NCI-H128 (cell line): Measurements from ENCODE around the gene TNFRSF21.
"Not testable (repeated sequence)": the region's sequence is repeated elsewhere in the genome, so short reads cannot be mapped to it uniquely, and the experiment has no call there.

Source experiments
- DNase-seq: peaks from one replicate; lab custom pipeline; 2025; ENCODE audit not compliant: unreplicated experiment; lab: John Stamatoyannopoulos, UW

Gene TNFRSF21

GRCh38 chr6:47323887-47324286, 14.2 kb upstream of the TNFRSF21 start:
- DNase-seq, result no peak

DNA sequence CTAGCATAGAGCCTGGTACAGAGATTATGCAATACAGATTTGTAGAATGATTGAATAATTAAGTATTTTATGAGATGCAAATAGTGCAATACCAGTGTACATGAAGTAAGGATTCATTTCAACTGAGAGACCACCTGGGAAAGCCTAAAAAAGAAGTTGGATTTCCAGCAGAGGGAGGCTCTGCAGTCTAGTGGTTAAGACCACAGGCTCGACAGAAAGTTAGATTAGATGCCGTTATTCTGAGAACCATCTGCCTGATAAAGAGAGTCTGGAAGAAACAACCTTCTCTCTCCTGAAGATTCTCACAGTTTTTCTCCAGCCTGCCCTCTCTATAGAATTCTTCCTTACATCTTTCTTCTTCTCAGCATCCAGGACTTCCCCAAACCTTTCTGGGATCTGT, 13.6 kb upstream of the TNFRSF21 start:
- DNase-seq, result no peak

DNA sequence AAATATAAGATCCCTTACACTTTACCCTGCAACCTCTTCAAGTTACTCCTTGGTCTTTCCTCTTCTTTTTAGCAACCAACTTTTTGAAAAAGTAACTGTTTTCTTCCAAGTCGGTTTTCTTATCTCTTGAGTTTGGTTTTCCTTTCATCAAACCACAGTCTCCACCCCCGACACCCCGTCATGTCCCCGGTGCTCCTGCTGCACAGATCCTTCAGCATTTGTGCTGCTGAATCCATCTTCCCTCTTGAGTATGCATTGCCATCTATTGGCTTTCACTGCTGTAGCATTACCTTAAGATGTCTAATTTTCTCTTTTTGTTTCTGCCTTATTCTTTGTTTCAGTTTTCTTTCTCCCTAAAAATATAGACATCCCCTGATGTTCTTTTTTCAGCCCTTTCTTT, 11.9 kb upstream of the TNFRSF21 start:
- DNase-seq, result no peak

DNA sequence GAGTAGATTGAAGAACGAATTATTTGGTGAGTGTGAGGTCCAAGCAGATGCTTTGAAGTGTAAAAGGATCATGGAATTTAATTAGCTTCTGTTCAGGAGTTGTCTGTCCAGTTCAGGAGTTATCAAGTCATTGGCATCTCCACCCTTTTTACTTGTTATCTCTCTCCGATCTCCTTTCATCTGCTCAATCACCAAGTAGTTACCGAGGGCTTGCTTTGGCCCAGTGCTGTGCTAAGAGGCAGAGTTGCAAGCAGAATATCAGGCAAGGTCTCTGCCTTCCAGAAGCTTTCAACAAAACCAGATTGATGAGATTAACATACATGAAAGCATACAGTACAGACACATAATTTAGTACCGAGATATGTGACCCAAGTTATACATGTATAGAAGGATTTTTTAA, 10.2 kb upstream of the TNFRSF21 start:
- no peak for DNase-seq

GRCh38 chr6:47319382-47319781, 9.7 kb upstream of the TNFRSF21 start:
- no peak for DNase-seq

DNA sequence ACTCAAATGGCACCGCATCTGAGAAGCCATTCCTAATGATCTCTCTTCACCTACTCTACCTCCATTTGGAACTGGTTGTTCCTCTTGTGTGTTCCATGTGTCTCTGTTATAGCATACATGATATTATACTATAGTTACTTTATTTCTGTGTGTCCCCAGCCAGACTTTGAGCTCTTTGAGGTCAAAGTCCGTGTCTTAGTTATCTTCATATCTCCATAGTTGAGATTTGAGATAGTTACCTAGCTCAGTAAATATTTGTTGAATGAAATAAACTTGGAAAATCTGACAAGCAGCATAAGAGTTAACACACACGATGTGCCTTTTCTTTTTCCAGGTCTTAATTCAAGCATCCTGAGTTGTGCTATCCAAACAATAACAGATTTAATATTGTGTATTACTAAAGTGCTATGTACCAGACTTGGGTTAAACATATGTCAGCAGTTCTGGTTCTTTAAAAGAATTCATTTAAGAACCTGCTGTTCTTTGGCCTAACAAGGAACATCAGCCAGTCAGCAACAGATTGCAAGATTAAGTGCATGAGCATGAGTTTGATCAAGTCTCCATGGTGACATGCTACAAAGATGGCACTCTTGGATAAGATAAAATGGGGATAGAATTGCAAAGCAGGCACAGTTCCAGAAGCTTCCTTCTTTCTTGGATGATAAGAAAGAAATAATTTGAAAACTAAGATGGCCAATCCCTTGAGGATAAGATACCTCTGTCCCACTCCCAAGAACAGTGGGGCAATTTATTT, 8.7 kb upstream of the TNFRSF21 start:
- DNase-seq, result no peak

DNA sequence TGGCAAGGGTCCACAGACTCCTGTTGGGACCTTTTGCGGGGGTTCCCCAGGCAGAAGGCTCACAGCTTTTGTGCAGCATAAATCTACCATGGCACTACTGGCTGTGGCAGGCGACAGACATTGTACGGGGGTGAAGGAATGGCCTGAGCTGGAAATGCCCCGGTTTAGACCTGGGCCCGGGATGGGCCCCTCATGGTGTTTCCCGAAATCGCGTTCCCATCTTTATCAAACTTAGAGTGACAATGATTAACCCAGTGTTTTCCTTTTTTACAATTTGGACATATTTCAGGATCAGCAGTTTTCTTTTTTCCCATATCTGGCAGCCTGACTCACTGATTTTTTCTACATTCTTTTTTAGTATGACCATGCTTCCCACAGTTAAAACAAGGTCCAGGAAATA, 5.5 kb upstream of the TNFRSF21 start:
- DNase-seq, result not testable (repeated sequence)

DNA sequence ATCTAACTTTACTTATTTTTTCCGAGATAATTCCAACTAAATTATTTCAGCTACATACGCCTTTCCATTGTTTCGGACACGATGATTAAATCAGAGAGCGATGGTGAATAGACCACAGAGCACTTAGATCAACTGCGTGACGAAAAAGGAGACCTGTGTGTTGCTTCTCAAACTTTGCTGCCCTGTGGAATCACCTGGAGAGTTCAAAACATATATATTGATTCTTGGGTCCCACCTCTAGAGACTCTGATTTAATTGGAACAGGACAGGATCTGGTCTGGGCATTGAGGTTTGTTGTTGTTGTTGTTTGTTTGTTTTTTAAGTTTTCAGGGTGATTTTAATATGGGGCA, 401 bp upstream of the TNFRSF21 start:
- no peak for DNase-seq

GRCh38 chr6:47308552-47309290, 984 bp downstream of the TNFRSF21 start:
- DNase-seq, result no peak

DNA sequence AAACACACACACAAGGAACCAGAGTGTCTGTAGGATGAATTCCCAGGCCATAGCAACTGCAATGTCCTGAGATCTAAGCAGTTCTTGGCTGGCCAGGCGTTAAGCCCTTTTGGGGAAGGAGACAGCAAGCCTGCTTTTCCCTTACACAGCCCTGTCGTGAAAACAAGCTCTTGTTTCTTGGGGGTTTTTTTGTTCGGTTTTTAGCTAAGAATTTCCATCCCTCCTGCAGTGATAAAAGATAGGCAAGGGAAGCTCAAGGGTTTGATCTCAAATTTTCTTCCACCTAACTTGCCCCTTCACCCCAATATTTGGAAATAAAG, 1.5 kb downstream of the TNFRSF21 start:
- no peak for DNase-seq

GRCh38 chr6:47307362-47308197, 2.1 kb downstream of the TNFRSF21 start:
- DNase-seq, result no peak

GRCh38 chr6:47306887-47307286, 2.8 kb downstream of the TNFRSF21 start:
- DNase-seq, result no peak

- no peak for DNase-seq
Observed at GRCh38 chr6:47303861-47304260, 5.8 kb downstream of the TNFRSF21 start.

DNA sequence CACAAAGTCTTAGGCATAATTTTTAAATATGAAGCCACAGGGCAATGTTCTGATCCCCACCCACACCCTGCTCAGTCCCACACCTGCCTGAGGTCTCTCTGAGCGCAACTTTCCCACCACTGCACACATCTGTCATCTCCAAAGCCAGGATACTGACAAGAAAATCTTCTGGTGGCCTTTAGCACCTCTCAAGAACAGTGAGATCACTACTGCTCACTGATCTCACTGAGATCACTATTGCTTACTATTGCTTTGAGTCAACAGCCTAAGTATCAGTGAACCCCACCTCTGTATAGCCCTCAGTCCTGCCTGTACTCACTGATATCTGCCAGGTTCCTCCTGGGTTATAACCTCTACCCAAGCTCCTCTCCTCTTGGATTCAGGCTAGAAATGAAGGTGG, 6.4 kb downstream of the TNFRSF21 start:
- DNase-seq, result no peak

- DNase-seq, result no peak
Observed at GRCh38 chr6:47302043-47302442, 7.7 kb downstream of the TNFRSF21 start.

DNA sequence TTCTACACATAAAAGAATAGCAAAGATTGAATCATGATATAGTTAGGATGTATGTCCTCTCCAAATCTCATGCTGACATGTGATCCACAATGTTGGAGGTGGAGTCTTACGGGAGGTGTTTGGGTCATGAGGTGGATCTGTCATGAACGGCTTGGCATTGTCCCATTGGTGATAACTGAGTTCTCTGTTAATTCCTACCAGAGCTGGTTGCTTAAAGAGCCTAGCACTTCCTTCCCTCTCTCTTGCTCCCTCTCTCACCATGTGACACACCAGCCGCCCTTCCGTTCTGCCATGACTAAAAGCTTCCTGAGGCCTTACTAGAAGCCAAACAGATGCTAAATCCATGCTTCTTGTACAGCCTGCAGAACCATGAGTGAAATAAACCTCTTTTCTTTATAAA, 8.3 kb downstream of the TNFRSF21 start:
- no peak for DNase-seq

DNA sequence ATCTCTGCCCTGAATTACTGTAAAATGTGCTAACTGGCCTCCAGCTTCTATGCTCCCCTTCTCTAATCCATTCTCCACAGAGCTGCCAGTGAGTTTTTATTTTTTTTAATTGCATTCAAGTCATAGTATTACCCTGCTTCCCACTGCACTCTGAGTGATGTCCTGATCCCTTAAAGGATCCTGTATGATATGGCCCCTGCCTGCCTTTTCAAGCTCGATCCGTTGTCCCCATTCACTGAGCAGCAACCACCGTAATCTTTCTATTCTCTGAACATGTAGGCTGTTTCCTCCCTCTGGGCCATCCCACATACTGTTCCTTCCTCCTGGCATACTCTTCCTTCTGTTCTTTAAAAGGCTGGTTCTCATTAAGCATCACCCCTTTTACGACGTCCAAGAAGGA, 9.3 kb downstream of the TNFRSF21 start:
- no peak for DNase-seq

- no peak for DNase-seq
Observed at GRCh38 chr6:47299965-47300364, 9.7 kb downstream of the TNFRSF21 start.

GRCh38 chr6:47298475-47298874, 11.2 kb downstream of the TNFRSF21 start:
- no peak for DNase-seq

- no peak for DNase-seq
Observed at GRCh38 chr6:47294990-47295389, 14.7 kb downstream of the TNFRSF21 start.

DNA sequence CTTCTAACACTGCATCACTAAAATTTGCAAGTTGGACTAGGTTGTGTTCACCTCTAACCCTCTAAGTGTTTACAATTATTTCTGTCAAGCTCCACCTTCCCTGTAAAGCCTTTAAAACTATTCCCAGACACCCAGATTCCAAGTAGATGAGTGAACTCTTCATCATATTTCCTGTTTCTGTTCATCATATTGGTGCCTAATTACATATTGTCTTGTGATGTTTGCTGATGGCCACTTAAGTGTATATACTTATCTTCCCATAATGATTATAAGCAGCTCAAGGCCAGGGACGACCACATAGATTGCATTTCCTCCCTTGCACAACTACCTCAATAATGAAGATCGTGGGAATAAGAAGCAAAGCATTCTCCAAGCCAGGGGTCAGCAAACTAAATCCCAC, 16.8 kb downstream of the TNFRSF21 start:
- DNase-seq, result no peak

- no peak for DNase-seq
Observed at GRCh38 chr6:47292027-47292426, 17.7 kb downstream of the TNFRSF21 start.
